Stimulated activated CD8-positive, alpha-beta memory T cell treated with anti-CD3 and anti-CD28 coated beads, Interleukin-7, amount 100 ng/mL, for 1 hour (primary cell): ENCODE measurements around the gene SF3A2.
"Not testable (repeated sequence)": the region's sequence is repeated elsewhere in the genome, so short reads cannot be mapped to it uniquely, and the experiment has no call there.

Experiments
- DNase-seq, 2 donors: peaks; one replicate each; pipeline ENCODE4 v3.0.0-alpha.2; 2020; ENCODE audit warnings: low read depth in 2 of 2

SF3A2 gene

GRCh38 chr19:2274931-2275535, 38.4 kb downstream of the SF3A2 start:
- no peak for DNase-seq

GRCh38 chr19:2275588-2276428, 39.2 kb downstream of the SF3A2 start:
- no peak for DNase-seq

- no peak for DNase-seq
Measured at GRCh38 chr19:2276429-2276986, 39.9 kb downstream of the SF3A2 start.

GRCh38 chr19:2277138-2277537, 40.5 kb downstream of the SF3A2 start:
- DNase-seq = no peak

GRCh38 chr19:2278459-2279158, 42.0 kb downstream of the SF3A2 start:
- no peak for DNase-seq

- DNase-seq = no peak
Measured at GRCh38 chr19:2280633-2281264, 44.1 kb downstream of the SF3A2 start.

- DNase-seq = not testable (repeated sequence)
Measured at GRCh38 chr19:2281265-2282061, 44.8 kb downstream of the SF3A2 start.

GRCh38 chr19:2282062-2282861, 45.6 kb downstream of the SF3A2 start, which contains the start of gene PEAK3:
Gene PEAK3, minus strand, starts transcription at chr19:2282175. Its CDS starts 1,244 bp downstream, at chr19:2280931.
- DNase-seq = no peak

- DNase-seq = no peak
Measured at GRCh38 chr19:2282862-2283237, 46.2 kb downstream of the SF3A2 start.

GRCh38 chr19:2283835-2284507, 47.3 kb downstream of the SF3A2 start:
- no peak for DNase-seq

- DNase-seq = no peak
Measured at GRCh38 chr19:2286402-2287140, 49.9 kb downstream of the SF3A2 start.

GRCh38 chr19:2287585-2288337, 51.1 kb downstream of the SF3A2 start:
- DNase-seq = no peak

- DNase-seq = no peak
Measured at GRCh38 chr19:2288338-2288817, 51.8 kb downstream of the SF3A2 start.

GRCh38 chr19:2288818-2289713, 52.4 kb downstream of the SF3A2 start:
- DNase-seq = no peak

- no peak for DNase-seq
Measured at GRCh38 chr19:2289714-2290435, 53.3 kb downstream of the SF3A2 start.
